ENCODE results near the gene ETFDH.

GRCh38 chr4:158750379-158750778 lies 78.3 kb downstream of the ETFDH start:
- TF ChIP-seq POLR2A (IDR thresholded peaks at IDR 0.05; ENCODE audit: low read depth, low read length) (no peak), POU2F2 (IDR thresholded peaks at IDR 0.05; ENCODE audit: borderline replicate concordance, low read depth, low read length) (no peak), TAF1 (IDR thresholded peaks at IDR 0.05; ENCODE audit: borderline replicate concordance, low read depth, low read length) (no peak), ZNF217 (IDR thresholded peaks at IDR 0.05) (no peak), E2F8 (IDR thresholded peaks at IDR 0.05; ENCODE audit: low read depth, partially characterized antibody) (no peak), CTCF (IDR thresholded peaks at IDR 0.05 in 2 of 3, conservative IDR thresholded peaks at IDR 0.05 in 1 of 3; ENCODE audit: control insufficient read depth in 2 of 3, extremely low read depth in 1 of 3, insufficient read depth in 1 of 3, low read depth in 3 of 3, low read length in 3 of 3) (no peak), MEF2A (IDR thresholded peaks at IDR 0.05; ENCODE audit: insufficient read depth, low read depth, low read length) (no peak), ZBTB11 (CRISPR knock-in tag; IDR thresholded peaks at IDR 0.05) (no peak), MXI1 (IDR thresholded peaks at IDR 0.05; ENCODE audit: low read depth, low read length) (no peak), BCL3 (IDR thresholded peaks at IDR 0.05; ENCODE audit: borderline replicate concordance, insufficient read depth, low read depth, low read length, poor library complexity, severe bottlenecking) (no peak), EZH2 (IDR thresholded peaks at IDR 0.05; ENCODE audit: borderline replicate concordance, control insufficient read depth, low read depth, low read length) (no peak)

Data from GM12878 (cell line).